Smooth muscle cell of the brain vasculature (primary cell): ENCODE results near the gene NRIP1.
A peak's percentile ranks its signal among the peaks of the same experiment; 100 is the strongest.

Experiments
- DNase-seq: peaks from one replicate; pipeline ENCODE4 v3.0.0-alpha.2; 2012; ENCODE audit warnings: low read depth, low spot score

Gene NRIP1, protein sequence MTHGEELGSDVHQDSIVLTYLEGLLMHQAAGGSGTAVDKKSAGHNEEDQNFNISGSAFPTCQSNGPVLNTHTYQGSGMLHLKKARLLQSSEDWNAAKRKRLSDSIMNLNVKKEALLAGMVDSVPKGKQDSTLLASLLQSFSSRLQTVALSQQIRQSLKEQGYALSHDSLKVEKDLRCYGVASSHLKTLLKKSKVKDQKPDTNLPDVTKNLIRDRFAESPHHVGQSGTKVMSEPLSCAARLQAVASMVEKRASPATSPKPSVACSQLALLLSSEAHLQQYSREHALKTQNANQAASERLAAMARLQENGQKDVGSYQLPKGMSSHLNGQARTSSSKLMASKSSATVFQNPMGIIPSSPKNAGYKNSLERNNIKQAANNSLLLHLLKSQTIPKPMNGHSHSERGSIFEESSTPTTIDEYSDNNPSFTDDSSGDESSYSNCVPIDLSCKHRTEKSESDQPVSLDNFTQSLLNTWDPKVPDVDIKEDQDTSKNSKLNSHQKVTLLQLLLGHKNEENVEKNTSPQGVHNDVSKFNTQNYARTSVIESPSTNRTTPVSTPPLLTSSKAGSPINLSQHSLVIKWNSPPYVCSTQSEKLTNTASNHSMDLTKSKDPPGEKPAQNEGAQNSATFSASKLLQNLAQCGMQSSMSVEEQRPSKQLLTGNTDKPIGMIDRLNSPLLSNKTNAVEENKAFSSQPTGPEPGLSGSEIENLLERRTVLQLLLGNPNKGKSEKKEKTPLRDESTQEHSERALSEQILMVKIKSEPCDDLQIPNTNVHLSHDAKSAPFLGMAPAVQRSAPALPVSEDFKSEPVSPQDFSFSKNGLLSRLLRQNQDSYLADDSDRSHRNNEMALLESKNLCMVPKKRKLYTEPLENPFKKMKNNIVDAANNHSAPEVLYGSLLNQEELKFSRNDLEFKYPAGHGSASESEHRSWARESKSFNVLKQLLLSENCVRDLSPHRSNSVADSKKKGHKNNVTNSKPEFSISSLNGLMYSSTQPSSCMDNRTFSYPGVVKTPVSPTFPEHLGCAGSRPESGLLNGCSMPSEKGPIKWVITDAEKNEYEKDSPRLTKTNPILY (N-terminal part only)

DNA sequence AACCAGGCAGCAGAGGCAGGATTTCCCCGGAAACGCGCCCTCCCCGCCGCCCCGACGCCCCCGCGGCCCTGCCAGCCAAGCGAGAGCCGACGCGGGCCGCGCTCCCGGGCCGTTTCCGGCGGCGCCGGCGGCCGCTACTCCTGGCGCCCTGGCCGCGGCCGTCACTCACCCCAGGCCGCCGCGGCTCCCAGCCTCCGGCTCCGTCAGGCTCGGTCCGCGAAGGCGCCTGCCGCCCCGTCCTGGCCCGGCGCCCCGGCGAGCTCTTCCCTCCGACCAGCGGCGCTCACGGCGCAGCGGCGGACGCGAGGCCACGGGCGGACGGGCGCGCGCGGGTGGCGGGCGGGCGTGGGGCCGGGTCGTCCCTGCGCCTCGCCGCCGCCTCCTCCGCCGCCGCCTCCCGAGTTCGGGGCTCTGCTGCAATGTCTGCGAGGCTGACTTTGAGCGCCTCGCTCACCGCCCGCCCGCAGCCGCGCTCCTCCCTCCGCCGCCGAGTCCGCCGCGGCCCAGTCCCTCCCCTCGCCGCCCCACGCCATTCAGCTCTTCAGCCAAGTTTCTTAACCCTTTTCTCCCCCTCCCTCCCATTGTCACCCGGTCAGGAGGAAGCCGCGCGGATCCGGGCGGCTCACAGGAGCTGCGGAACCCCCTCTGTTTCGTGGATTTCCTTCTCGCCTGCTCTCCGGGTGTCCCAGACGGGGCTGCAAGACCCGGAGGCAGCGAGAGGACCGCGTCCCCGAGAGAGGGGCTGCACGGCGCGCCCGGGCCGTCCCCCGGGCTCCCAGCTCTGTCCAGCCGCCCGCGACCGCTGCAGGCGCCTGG lies at the start of gene NRIP1:
Gene NRIP1 (minus strand): TSS at position 425 of the 816 bp plus-strand sequence. CDS start 96,808 bp downstream, outside the sequence.
- DNase-seq = peak; percentile 76

DNA sequence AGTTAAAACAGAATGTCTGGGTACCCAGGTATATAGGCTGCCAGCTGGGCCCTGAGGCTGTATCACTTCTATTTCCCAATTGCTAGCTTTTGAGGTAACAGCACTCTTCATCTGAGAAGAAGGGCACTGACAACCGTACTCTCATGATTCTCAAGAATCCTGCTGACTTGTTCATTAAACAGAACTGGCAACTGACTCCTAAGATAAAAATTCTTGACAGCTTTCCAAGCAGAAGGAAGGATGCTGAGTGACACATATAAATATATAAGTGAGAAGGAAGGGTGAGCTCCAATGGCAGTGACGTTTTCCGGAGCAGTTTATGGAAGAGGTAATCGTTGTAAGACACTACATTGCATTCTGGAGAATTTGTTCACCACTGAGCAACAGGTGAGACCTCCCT lies 48.1 kb upstream of the NRIP1 start:
- no peak for DNase-seq

DNA sequence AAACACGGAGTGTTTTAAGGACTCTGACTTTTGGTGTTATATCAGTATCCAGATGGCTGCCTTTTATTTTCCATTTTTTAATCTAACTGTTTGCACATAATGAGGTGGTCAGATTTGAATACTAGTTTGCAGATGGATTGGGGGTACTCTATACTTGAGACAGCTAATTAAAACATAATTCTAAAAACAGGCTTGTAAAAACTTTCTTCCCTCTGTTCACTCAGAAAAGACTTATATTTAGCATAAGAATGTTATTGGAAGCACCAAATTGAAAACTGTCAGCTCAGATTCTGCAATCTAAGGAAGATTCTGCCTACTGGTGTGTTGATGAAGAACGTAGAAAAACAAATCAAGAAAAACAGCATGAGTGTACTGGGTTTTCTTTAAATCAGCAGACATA lies 44.0 kb upstream of the NRIP1 start:
- DNase-seq = no peak

DNA sequence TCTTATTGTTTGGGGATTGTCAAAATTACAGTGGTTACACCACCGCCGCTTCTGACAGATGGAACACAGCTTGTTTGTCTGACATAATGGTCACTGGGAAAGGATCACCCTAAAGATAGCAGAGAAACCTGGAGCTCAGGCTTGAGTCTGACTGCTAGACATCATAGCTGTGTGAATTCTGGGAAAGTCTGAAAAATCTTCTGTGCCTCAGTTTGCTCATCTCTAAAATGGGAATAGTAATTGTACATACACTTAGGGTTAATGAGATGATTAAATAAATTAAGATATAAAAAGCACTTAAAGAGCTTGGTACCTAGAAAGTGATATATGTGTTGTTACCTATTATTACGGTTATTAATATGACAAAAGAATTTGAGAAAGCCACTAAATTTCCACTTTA lies 39.7 kb upstream of the NRIP1 start:
- no peak for DNase-seq

DNA sequence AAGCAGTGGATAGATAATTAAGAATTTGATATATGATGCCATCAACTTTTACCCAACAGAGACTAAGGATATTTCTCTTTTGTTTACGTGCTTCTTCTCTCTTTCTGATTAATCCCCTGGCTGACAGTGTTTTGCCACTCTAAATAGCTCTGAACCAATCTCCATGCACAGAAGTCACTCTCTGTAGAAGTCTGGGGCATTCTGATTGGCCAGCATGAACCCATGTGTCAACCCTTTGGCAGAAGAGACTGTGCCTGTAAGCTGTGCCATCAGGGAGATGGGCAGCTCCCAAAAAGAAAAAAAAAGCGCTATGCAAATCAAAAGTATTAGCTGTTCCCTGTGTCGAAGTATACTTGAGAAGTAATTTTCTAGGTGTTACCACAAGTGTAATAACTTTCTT lies 34.1 kb upstream of the NRIP1 start:
- DNase-seq = no peak

DNA sequence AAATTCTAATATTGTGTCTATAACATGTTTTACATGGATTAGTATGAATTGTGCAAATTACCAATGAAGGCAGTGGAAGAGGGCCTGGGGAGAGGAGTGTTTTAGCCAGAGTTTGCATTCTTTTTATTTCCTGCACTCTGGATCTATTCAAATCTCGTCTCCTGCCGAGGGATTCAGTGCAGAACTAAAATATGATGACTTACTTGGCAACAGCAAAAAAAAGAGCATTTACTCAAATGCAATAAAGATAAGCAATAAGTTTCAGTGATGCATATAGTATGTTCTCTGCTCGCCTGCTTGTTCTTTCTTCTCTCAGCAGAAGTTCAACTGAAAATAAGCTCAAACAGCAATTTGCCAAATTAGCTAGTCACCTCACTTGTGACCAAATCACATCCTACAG lies 33.4 kb upstream of the NRIP1 start:
- no peak for DNase-seq

DNA sequence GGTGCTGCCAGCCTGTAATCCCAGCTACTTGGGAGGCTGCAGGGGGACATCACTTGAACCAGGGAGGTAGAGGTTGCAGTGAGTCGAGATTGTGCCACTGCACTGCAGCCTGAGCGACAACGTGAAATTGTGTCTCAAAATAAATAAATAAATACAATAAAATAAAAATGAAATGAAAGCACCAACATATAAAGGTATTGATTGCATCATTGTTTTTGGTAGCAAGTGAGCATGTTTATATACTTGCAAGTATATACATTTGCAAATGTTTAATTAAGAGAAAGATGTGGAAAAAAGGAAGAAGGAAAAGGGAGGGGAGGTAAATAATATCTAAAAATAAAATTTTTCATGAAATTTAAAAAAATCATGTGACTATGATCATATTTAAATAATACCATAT lies 32.8 kb upstream of the NRIP1 start:
- DNase-seq = no peak

DNA sequence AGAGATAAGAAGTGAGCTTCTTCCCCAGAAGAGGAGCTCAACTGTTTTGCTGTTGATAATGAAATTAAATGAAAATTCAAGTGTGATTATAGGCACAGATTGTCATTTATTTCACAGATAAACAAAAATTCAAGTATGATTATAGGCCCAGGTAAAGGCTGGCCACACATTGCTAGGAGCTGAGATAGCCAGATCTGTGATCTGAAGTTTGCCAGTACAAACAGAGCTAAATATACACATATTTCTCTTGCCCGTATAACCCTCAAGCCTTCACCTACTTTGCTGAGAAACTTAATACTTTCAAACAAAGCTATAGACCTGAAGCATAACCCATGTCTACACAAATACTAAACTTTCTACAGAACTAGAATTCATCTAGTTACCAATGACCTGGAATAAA lies 31.3 kb upstream of the NRIP1 start:
- DNase-seq = no peak

DNA sequence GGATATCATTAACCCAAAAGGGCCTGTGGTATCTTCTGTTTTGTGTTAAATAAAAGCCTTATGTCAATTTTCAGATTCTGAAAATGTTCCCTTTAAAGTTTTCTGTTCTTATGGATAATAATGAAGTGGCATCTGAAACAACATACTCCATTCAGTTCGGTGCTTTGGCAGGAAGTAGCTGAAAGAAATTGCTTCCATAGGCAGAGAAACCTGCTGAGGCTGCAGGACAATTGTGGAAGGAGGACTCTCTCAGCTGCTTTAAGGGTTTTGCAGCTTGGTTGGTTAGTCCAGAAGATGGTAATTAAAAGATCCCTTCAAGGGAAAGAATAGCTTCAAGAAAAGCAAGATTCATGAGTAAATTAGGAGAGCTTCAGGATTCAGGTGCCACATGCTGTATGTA lies 30.5 kb upstream of the NRIP1 start:
- no peak for DNase-seq

DNA sequence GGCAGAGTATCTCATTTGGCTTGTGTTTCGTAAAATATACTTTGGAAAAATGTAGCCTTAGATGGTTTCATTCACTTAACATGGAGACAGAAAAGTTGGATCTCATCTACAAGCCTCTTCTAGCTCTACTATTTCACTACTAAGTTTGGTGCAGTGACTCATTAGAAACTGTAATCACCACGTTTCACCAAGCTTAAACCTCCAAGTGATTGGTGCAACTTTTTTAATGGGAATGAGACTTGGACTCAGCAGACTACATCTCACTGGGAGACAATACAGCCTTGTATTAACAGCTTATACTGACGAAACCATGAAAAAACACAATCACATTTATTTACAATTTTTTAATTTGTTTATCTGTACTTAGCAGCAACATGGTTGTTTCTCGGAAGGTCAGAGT lies 29.9 kb upstream of the NRIP1 start:
- no peak for DNase-seq

DNA sequence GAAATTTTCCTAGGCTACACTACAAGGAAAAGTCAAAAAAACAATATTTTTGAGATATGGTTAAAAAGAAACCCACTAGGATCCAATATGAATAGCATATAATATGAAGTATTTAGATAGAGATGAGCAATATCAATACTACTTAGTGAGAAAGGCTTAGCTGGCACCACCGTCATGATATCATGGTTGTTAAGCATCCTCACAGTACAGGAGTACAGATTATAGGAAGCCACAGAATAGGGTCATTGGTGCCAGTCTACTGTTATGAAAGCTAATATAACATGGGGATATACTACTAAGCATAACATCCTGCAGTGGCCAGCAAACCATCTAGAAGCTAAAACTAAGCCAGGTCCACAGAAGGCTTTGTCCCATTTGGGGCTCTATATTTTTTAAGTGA lies 28.4 kb upstream of the NRIP1 start:
- no peak for DNase-seq

DNA sequence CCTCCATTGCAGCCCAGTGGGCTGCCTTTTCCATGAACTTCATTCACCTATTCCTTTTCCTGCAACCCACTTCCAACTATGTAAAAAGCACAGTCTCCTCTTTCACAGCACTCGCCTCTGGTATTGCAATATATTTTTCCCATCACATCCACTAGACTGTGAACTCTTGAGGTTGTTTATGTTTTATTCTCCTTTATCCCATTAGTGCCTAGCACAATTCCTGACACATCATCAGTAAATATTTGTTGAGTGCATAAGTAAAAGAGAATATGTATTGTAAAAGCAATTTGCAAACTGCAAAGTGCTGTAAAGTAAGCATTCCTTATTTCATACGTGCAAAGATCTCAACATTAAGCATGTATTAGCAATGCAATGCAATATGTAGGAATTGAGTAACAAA lies 27.9 kb upstream of the NRIP1 start:
- DNase-seq = no peak

DNA sequence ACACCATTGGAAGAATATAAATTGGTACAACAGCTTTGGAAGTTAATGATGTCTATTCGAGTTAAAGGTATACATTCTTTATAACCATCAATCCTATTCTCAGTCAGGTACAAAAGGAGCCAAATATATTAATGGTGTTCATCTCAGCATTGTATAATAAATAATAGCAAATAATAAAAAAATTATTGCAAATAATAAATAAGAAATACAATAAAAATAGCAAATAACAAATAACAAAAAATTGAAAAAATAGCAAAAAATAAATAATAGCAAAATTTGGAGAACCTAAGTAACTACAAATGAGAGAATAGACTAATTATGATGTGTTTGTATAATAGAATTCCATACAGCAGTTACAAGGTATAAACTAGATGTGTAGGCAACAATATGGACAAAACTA lies 25.6 kb upstream of the NRIP1 start:
- no peak for DNase-seq

DNA sequence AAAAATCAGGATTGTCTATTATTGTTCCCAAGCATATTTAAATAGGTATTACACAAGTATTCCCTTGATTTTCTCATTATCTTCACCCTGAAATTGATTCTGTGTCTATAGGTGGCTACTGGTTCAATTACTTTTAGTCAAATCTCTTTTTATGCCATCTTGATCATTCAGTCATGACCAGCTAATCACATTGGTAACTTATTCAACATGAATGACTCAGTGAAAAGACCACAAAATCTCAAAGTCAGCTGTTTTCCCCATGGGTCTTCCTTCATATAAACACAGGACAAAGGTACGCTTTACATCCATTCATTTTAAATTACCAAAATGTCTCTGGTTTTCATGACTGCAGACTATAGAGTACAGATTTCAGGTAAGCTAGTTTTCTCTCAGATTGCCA lies 23.7 kb upstream of the NRIP1 start:
- no peak for DNase-seq

DNA sequence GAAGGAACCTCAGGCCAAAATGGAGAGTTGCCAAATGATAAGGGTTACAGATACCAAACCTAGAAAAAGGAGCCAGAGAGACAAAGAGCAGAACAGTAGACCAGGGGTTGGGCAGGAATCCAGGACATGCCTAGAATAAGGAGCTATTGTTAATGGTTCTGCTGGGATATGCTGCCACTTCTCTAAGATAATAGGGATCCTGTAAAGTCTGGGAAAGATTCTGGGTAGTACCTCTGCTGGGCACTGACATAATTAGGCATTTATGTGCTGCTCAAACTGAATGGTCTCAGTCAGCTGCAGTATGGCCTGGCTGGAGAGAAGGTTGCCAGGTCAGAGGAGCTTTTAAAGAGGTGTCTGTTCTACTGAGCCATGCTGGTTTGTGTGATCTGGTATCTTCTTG lies 19.9 kb upstream of the NRIP1 start:
- no peak for DNase-seq

DNA sequence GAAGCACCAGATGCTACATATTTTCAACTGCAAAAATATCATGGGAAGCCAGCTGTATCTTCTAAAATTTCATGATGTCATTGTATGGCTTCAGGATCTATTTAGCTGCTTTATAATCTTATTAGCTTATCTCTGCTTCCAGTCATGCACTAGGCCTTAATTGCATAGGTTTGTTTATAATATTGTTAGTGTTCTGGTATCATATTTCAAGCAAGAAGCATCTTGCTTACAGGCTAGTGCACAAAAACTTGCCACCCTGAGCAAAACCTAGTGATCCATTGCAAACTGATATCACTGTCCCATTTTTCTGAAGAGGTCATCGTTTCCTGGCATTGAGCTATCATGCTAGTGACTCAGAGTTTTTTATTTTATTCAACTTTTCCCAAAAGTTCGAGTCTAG lies 15.7 kb upstream of the NRIP1 start:
- DNase-seq = no peak

DNA sequence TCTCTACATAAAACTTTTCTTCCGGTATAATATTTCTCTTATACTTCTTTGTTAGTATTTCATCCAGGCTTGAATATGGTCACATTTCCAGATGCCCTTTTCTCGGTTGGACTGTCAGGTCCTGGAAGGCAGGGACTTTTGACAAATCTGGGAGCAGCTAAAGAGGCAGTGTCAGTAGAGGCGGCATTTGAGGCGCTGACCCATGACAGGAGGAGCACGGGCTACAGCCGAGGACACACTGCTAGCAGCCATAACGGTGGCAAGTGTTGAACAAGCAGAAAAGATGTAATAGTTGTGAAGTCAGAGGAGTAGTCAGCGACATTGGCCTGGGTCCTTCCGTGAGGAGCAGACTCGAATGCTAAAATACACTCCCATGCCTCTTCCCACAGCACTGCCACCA lies 14.5 kb upstream of the NRIP1 start:
- no peak for DNase-seq

DNA sequence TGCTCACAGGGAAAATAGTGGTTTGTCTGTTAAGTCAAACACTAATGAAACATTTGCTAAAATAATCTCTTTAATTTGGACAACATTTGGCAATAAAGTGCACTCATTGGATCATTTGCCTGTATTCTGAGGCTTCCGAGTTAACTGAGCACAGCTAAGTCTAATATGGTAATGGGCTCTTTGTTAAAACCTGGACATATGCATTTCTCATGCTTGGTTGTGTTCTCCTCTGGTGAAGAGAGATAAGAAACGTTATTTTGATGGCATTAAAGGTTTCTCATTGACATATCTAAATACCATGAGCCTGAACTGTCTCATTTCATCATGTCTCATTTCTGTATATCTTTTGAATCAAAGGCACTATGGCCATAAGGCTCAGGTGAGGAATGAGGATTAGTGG lies 13.4 kb upstream of the NRIP1 start:
- DNase-seq = no peak

DNA sequence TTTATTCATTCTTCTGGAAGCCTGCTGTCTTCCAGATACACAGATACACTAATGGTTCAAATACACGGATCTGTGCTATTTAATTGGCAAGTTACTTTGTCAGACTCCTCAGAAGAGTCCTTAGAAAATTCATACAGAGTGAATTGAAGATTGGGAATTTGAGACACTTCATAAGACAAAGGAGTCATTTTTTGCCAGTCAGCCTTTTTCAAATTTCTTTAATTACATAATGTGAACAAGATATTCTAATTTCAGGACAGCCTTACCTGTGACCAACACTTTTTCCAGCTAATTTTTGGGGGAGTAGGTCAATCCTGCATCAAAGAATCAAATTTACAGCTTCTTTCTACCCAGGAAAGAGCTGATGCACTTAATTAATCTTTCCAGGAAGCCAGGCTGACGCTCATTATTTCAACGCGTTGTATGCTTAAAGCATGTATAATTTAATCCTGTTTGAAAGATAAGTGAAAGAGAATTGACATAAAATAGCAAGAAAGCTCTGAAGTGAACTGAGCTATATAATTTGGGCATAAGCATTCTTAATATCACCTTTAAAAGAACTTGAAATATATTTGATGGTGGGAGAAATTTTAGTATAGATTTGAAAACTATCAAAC lies 12.8 kb upstream of the NRIP1 start:
- no peak for DNase-seq

DNA sequence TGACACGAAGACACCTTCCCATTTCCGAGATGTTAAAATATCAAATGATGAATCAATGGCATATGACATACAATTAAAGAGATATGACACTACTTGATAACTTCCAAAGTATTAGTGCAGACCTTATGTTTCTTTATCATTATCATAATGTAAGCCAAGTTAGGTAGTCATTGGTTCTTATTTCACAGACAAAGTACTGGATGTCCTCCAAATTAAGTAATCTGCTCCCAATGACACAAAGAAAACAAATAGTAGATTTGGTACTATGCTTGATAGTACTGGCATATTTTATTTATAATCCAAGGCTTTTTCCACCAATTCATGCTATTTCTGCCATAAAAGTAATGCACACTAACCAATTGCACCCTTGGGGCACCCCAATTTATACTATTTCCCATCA lies 11.9 kb upstream of the NRIP1 start:
- DNase-seq = no peak

DNA sequence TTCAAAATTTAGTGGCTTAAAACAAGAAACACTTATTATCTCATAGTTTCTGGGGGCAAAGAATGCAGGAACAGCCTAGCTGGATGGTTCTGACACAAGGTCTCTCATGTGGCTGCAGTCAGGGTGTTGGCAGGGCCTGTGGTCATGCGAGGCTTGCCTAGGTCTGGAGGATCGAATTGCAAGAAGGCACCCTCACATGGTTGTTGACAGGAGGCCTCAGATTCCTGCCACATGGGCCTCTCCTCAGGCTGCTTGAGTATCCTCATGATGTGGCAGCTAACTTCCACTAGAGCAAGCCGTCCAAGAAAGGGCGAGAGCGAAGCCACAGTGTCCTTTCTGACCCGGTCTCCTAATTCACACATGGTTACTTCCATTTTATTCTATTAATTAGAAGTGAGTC lies 6.2 kb upstream of the NRIP1 start:
- DNase-seq = no peak
